ENCODE data around the gene LTO1. TPM values are rescaled to one million over a fixed set of nuclear protein-coding genes. Genes with fewer than 3 reads are reported as not detected.

Gene LTO1
- total and polyA plus RNA-seq, 2 of the 13 experiments (the other 11 are each of a cell fraction or from before 2014, with no cell fraction given): 11.8 to 15.0 TPM

- peak; percentile 25; the same call in 1 of the 2 replicates for TF ChIP-seq USF2 (IDR thresholded peaks at IDR 0.05; ENCODE audit: low read depth, low read length)
- TF ChIP-seq USF2 (CRISPR knock-in tag; IDR thresholded peaks at IDR 0.05; ENCODE audit: borderline replicate concordance): peak; percentile 70; the same call in 1 of the 2 replicates
- TF ChIP-seq ZGPAT (CRISPR knock-in tag; IDR thresholded peaks at IDR 0.05): peak; percentile 66
- peak; percentile 79 to 80 for TF ChIP-seq HMGXB4 (CRISPR knock-in tag; IDR thresholded peaks at IDR 0.05; ENCODE audit: borderline replicate concordance in 1 of 2, low read depth in 1 of 2)
- TF ChIP-seq FOXP4 (CRISPR knock-in tag; IDR thresholded peaks at IDR 0.05): peak; percentile 40; the same call in 1 of the 2 replicates
- no peak for TF ChIP-seq LCORL (IDR thresholded peaks at IDR 0.05)
- TF ChIP-seq LCORL (CRISPR knock-in tag; IDR thresholded peaks at IDR 0.05): peak; percentile 84
- TF ChIP-seq SAP130 (CRISPR knock-in tag; IDR thresholded peaks at IDR 0.05; ENCODE audit: low read depth): peak; percentile 82
These were observed 30.8 kb downstream of the LTO1 start (continued) for GRCh38 chr11:69644071-69644961.

Data from HepG2 (cell line).